A549 (cell line): Measurements from ENCODE around the gene AP5B1. TPM values are rescaled to one million over a fixed set of nuclear protein-coding genes. Genes with fewer than 3 reads are reported as not detected.

Source experiments
- ATAC-seq, 2 experiments: fragments of 200-7000 bp in 1 of 2; fragments of >200 bp in 1 of 2; cut with Nextera tagmentation in 1 of 2; cut with Tn5 transposase in 1 of 2; 3 replicates each; pipeline versions ENCODE4 v1.8.0 to v1.9.1; 2018 to 2020; ENCODE audit warnings: mild to moderate bottlenecking in 1 of 2, moderate library complexity in 1 of 2
- CTCF ChIA-PET: fragments of 300-600 bp; sonication (Branson Sonifier 250); formaldehyde crosslinking; extraction: SDS; loops from one replicate; lab custom pipeline; 2021; ENCODE audit warnings: antibody characterized with exemption, inconsistent platforms; lab: Yijun Ruan, JAX
- POLR2A ChIA-PET: fragments of 350-600 bp; formaldehyde crosslinking; extraction: SDS; loops from one replicate; lab custom pipeline; 2021; ENCODE audit warnings: antibody characterized with exemption, inconsistent platforms; lab: Yijun Ruan, JAX
- DNase-seq, 2 experiments: peaks; one replicate each; pipeline versions ENCODE4 v3.0.0 to v3.0.0-alpha.2; 2011 to 2016; ENCODE audit warnings: low read depth in 1 of 2, low spot score in 1 of 2
- FAIRE-seq: peaks from 2 replicates; lab custom pipeline; 2011; peaks lifted over from hg19 to GRCh38; lab: Jason Lieb, UNC
- H3K27ac ChIP-seq, 2 experiments: fragments of >200 bp; sonication (Bioruptor Twin); formaldehyde crosslinking; 3 replicates each; pipeline ENCODE4 v1.5.1; 2016 to 2017
- H3K4me1 ChIP-seq: fragments of >200 bp; sonication (Bioruptor Twin); formaldehyde crosslinking; 3 replicates; pipeline ENCODE4 v1.6.1; 2016
- H3K4me2 ChIP-seq: fragments of >200 bp; sonication (Bioruptor Twin); formaldehyde crosslinking; 3 replicates; pipeline ENCODE4 v1.6.1; 2016
- H3K4me3 ChIP-seq: fragments of >200 bp; sonication (Bioruptor Twin); formaldehyde crosslinking; 3 replicates; pipeline ENCODE4 v1.5.1; 2016
- H3K9me3 ChIP-seq: fragments of >200 bp; sonication (Bioruptor Twin); formaldehyde crosslinking; 3 replicates; pipeline ENCODE4 v1.6.1; 2016
- BHLHE40 ChIP-seq: IDR thresholded peaks from 2 replicates; pipeline ENCODE4 v1.6.1; 2012; ENCODE audit warnings: low read depth, low read length, inconsistent platforms
- CEBPB ChIP-seq, 2 experiments: fragments of >200 bp in 1 of 2; sonication (Bioruptor Twin) in 1 of 2; formaldehyde crosslinking in 1 of 2; IDR thresholded peaks; 2 replicates each; pipeline ENCODE4 v1.6.1; 2012 to 2016
- CHD2 ChIP-seq: fragments of 150-350 bp; IDR thresholded peaks from 2 replicates; pipeline ENCODE4 v1.6.1; 2014; ENCODE audit warnings: low read length; ENCODE audit not compliant: partially characterized antibody
- EHF ChIP-seq: fragments of 250-450 bp; sonication (Bioruptor Pico); IDR thresholded peaks from 2 replicates; pipeline ENCODE4 v1.5.0; 2020; ENCODE audit warnings: mild to moderate bottlenecking
- EP300 ChIP-seq, 2 experiments: fragments of >200 bp; sonication (Bioruptor Twin); formaldehyde crosslinking; IDR thresholded peaks; 2 replicates in 1 of 2; 3 replicates in 1 of 2; pipeline ENCODE4 v1.6.1; 2016 to 2017
- FOXS1 ChIP-seq: fragments of 250-450 bp; sonication (Bioruptor Pico); IDR thresholded peaks from 2 replicates; pipeline ENCODE4 v1.5.0; 2020; ENCODE audit warnings: mild to moderate bottlenecking, moderate library complexity
- HDAC2 ChIP-seq: fragments of 200-600 bp; sonication (generic); IDR thresholded peaks from 2 replicates; pipeline ENCODE4 v1.6.1; 2016
- HOXB13 ChIP-seq: fragments of 250-450 bp; sonication (Bioruptor Pico); IDR thresholded peaks from 2 replicates; pipeline ENCODE4 v1.5.0; 2020; ENCODE audit warnings: low read depth, mild to moderate bottlenecking, moderate library complexity
- HOXB5 ChIP-seq: fragments of 250-450 bp; sonication (Bioruptor Pico); IDR thresholded peaks from 2 replicates; pipeline ENCODE4 v1.5.0; 2020; ENCODE audit warnings: mild to moderate bottlenecking, moderate library complexity
- JUN ChIP-seq, 2 experiments: fragments of >200 bp; sonication (Bioruptor Twin); formaldehyde crosslinking; IDR thresholded peaks; 2 replicates in 1 of 2; 3 replicates in 1 of 2; pipeline ENCODE4 v1.6.1; 2016 to 2017
- KDM1A ChIP-seq: fragments of 200-600 bp; sonication (generic); IDR thresholded peaks from 2 replicates; pipeline ENCODE4 v1.6.1; 2016; ENCODE audit warnings: low read depth, mild to moderate bottlenecking
- KDM5A ChIP-seq: fragments of 200-600 bp; sonication (generic); IDR thresholded peaks from 2 replicates; pipeline ENCODE4 v1.6.1; 2016; ENCODE audit warnings: antibody characterized with exemption, mild to moderate bottlenecking
- MAFK ChIP-seq: fragments of 450-650 bp; IDR thresholded peaks from 2 replicates; pipeline ENCODE4 v1.6.1; 2014; ENCODE audit not compliant: partially characterized antibody
- MYC ChIP-seq: IDR thresholded peaks from 2 replicates; pipeline ENCODE4 v1.6.1; 2012; ENCODE audit warnings: mild to moderate bottlenecking, inconsistent platforms, low read length, improper control_type of control experiment, borderline replicate concordance
- NFE2L2 ChIP-seq: fragments of 150-350 bp; conservative IDR thresholded peaks from 2 replicates; pipeline ENCODE4 v1.6.1; 2014; ENCODE audit warnings: low read length
- NPAS2 ChIP-seq: fragments of 250-450 bp; sonication (Bioruptor Pico); IDR thresholded peaks from 2 replicates; pipeline ENCODE4 v1.8.0; 2022; ENCODE audit warnings: mild to moderate bottlenecking, moderate library complexity, borderline replicate concordance
- PHF8 ChIP-seq: fragments of 200-600 bp; sonication (generic); IDR thresholded peaks from 2 replicates; pipeline ENCODE4 v1.6.1; 2016; ENCODE audit warnings: low read depth, mild to moderate bottlenecking, antibody characterized with exemption, moderate library complexity, borderline replicate concordance
- RCOR1 ChIP-seq: fragments of 150-350 bp; IDR thresholded peaks from 2 replicates; pipeline ENCODE4 v1.6.1; 2014; ENCODE audit warnings: antibody characterized with exemption, low read length, low read depth
- RFX5 ChIP-seq: fragments of 450-650 bp; IDR thresholded peaks from 2 replicates; pipeline ENCODE4 v1.7.1; 2014; ENCODE audit warnings: antibody characterized with exemption, mild to moderate bottlenecking, moderate library complexity
- SREBF2 ChIP-seq: fragments of 450-650 bp; IDR thresholded peaks from 2 replicates; pipeline ENCODE4 v1.6.1; 2014; ENCODE audit warnings: mild to moderate bottlenecking, moderate library complexity
- TFCP2L1 ChIP-seq: fragments of 250-450 bp; sonication (Bioruptor Pico); IDR thresholded peaks from 2 replicates; pipeline ENCODE4 v1.5.0; 2021; ENCODE audit warnings: mild to moderate bottlenecking
- ZFP36 ChIP-seq: fragments of 450-650 bp; IDR thresholded peaks from 2 replicates; pipeline ENCODE4 v1.6.1; 2014; ENCODE audit warnings: borderline replicate concordance; ENCODE audit not compliant: partially characterized antibody
- ZNF302 ChIP-seq: fragments of 250-450 bp; sonication (Bioruptor Pico); IDR thresholded peaks from 2 replicates; pipeline ENCODE4 v1.9.0; 2021; ENCODE audit warnings: inconsistent platforms, mild to moderate bottlenecking, moderate library complexity
- ZSCAN20 ChIP-seq: fragments of 250-450 bp; sonication (Bioruptor Pico); IDR thresholded peaks from 2 replicates; pipeline ENCODE4 v1.8.0; 2022; ENCODE audit warnings: mild to moderate bottlenecking, moderate library complexity
- WGBS: methylation state at CpG from one replicate; pipeline ENCODE4 v1.1.6; 2017; ENCODE audit errors: missing lambda C conversion rate; 5-methylcytosine and 5-hydroxymethylcytosine counted together
- polyA plus RNA-seq, 4 experiments: library from polyadenylated mRNA; depleted of rRNA in 3 of 4; stranded (reverse); fragments of >200 nt; fragmentation: RNase III in 1 of 4; extraction: RNeasy Plus Mini Kit Qiagen cat#74134 plus additional on column Dnase treatment in 1 of 4; gene quantifications; 2 replicates in 3 of 4; 3 replicates in 1 of 4; pipeline ENCODE4 v1.2.3, GENCODE V29; 2011 to 2017
- TF ChIP-seq, protein P1 (sequence below): IDR thresholded peaks from 2 replicates; pipeline ENCODE4 v1.6.1; 2012
- TF ChIP-seq, protein P2 (sequence below): fragments of 200-600 bp; sonication (generic); IDR thresholded peaks from 2 replicates; pipeline ENCODE4 v1.6.1; 2016; ENCODE audit warnings: antibody characterized with exemption, mild to moderate bottlenecking, moderate library complexity
- TF ChIP-seq, protein P3 (sequence below): fragments of 250-450 bp; sonication (Bioruptor Pico); IDR thresholded peaks from 2 replicates; pipeline ENCODE4 v1.5.0; 2021; ENCODE audit warnings: mild to moderate bottlenecking, moderate library complexity, borderline replicate concordance
- TF ChIP-seq, protein P4 (sequence below): fragments of 250-450 bp; sonication (Bioruptor Pico); IDR thresholded peaks from 2 replicates; pipeline ENCODE4 v1.5.0; 2020; ENCODE audit warnings: low read depth, mild to moderate bottlenecking, moderate library complexity

Gene AP5B1
- polyA plus RNA-seq, 2 of the 4 experiments (the other 2 are of a cell fraction), result 5.2 to 10.2 TPM

DNA sequence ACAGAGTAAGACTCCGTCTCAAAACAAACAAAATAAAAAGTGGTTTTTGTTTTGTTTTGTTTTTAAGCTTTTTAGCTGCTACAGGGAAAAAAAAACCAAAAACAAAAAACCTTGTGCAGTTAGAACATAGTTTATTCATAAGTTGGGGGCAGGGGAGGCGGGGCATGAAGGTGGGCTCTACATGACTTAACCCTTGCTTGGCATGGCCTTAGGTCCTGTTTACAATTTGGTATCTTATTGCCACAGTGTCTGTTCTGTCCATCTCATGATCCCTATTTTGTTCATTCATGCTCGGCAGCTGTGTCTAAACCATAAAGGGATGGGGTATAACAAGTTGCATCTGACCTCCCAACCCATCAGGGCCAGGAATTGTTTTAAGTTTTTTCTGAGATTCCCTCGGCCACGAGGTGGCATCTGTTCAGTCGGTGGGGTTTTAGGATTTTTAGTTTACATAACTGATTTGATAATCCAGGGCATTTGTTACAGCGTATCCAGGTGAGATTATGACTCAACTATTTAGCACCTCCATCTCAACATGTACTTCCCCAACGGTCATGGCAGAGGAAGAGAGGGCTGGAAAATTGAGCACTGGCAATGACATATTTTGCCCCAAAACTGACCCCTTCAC lies 6.9 kb downstream of the AP5B1 start:
- no peak for ATAC-seq
- CTCF ChIA-PET, result interaction anchor here (1.2 to 2.5 kb wide), 4 partner anchors 12 to 249 kb away, joined by 3 to 6 read pairs (median 4); no protein-coding TSS in a partner anchor
- TF ChIP-seq, protein P1, sequence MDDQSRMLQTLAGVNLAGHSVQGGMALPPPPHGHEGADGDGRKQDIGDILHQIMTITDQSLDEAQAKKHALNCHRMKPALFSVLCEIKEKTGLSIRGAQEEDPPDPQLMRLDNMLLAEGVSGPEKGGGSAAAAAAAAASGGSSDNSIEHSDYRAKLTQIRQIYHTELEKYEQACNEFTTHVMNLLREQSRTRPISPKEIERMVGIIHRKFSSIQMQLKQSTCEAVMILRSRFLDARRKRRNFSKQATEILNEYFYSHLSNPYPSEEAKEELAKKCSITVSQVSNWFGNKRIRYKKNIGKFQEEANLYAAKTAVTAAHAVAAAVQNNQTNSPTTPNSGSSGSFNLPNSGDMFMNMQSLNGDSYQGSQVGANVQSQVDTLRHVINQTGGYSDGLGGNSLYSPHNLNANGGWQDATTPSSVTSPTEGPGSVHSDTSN, result no peak
- TF ChIP-seq ZNF302 (CRISPR knock-in tag), result no peak
- TF ChIP-seq RFX5, result no peak
- no peak for TF ChIP-seq PHF8
- TF ChIP-seq JUN (IDR thresholded peaks at IDR 0.05), result no peak
- TF ChIP-seq BHLHE40, result no peak
- no peak for TF ChIP-seq CEBPB (IDR thresholded peaks at IDR 0.05)
- TF ChIP-seq, protein P2, sequence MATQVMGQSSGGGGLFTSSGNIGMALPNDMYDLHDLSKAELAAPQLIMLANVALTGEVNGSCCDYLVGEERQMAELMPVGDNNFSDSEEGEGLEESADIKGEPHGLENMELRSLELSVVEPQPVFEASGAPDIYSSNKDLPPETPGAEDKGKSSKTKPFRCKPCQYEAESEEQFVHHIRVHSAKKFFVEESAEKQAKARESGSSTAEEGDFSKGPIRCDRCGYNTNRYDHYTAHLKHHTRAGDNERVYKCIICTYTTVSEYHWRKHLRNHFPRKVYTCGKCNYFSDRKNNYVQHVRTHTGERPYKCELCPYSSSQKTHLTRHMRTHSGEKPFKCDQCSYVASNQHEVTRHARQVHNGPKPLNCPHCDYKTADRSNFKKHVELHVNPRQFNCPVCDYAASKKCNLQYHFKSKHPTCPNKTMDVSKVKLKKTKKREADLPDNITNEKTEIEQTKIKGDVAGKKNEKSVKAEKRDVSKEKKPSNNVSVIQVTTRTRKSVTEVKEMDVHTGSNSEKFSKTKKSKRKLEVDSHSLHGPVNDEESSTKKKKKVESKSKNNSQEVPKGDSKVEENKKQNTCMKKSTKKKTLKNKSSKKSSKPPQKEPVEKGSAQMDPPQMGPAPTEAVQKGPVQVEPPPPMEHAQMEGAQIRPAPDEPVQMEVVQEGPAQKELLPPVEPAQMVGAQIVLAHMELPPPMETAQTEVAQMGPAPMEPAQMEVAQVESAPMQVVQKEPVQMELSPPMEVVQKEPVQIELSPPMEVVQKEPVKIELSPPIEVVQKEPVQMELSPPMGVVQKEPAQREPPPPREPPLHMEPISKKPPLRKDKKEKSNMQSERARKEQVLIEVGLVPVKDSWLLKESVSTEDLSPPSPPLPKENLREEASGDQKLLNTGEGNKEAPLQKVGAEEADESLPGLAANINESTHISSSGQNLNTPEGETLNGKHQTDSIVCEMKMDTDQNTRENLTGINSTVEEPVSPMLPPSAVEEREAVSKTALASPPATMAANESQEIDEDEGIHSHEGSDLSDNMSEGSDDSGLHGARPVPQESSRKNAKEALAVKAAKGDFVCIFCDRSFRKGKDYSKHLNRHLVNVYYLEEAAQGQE, result no peak
- no peak for TF ChIP-seq KDM1A
- TF ChIP-seq TFCP2L1, result no peak
- no peak for TF ChIP-seq NPAS2
- no peak for TF ChIP-seq SREBF2
- TF ChIP-seq MYC, result no peak
- no peak for TF ChIP-seq KDM5A
- TF ChIP-seq ZFP36, result no peak
- no peak for TF ChIP-seq HOXB13 (CRISPR knock-in tag)
- TF ChIP-seq HDAC2, result no peak
- no peak for TF ChIP-seq CHD2
- TF ChIP-seq, all 56 proteins: peak for 0

DNA sequence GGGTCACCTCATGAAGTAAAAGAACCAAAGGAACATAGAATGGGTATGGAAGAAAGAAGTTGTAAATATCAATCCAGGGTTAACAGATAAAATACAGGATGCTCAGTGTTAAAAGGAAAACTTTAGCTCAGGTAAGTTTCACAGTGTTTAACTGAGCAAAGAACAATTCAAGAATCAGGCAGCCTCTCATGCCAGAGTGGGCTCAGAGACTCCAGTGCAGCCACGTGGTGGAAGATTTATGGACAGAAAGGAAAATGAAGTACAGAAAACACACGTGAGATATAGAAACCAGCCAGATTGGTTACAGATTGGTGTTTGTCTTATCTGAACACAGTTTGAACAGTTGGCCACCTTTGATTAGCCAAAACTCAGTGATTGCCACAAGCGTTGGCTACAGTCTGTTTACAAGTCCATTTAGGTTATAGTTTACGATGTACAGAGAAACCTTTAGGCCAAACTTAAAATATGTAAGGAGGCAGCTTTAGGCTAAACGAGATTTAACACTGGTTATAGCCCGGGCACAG lies 9.1 kb downstream of the AP5B1 start:
- TF ChIP-seq HOXB5 (CRISPR knock-in tag) (no peak), PHF8 (no peak), ZFP36 (no peak), RCOR1 (no peak), FOXS1 (CRISPR knock-in tag) (no peak), EP300 (IDR thresholded peaks at IDR 0.05) (no peak), EHF (CRISPR knock-in tag) (no peak), NFE2L2 (no peak), MAFK (no peak), CEBPB (IDR thresholded peaks at IDR 0.05) (no peak), ZNF302 (CRISPR knock-in tag) (no peak), ZSCAN20 (CRISPR knock-in tag) (no peak)
- TF ChIP-seq, protein P3, sequence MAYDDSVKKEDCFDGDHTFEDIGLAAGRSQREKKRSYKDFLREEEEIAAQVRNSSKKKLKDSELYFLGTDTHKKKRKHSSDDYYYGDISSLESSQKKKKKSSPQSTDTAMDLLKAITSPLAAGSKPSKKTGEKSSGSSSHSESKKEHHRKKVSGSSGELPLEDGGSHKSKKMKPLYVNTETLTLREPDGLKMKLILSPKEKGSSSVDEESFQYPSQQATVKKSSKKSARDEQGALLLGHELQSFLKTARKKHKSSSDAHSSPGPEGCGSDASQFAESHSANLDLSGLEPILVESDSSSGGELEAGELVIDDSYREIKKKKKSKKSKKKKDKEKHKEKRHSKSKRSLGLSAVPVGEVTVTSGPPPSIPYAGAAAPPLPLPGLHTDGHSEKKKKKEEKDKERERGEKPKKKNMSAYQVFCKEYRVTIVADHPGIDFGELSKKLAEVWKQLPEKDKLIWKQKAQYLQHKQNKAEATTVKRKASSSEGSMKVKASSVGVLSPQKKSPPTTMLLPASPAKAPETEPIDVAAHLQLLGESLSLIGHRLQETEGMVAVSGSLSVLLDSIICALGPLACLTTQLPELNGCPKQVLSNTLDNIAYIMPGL, result no peak
- TF ChIP-seq, protein P4, sequence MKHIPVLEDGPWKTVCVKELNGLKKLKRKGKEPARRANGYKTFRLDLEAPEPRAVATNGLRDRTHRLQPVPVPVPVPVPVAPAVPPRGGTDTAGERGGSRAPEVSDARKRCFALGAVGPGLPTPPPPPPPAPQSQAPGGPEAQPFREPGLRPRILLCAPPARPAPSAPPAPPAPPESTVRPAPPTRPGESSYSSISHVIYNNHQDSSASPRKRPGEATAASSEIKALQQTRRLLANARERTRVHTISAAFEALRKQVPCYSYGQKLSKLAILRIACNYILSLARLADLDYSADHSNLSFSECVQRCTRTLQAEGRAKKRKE, result no peak
- CTCF ChIA-PET, result interaction anchor here (0.9 to 3.2 kb wide), 8 partner anchors 8 to 60 kb away, joined by 3 to 46 read pairs (median 6); partner anchors contain the start of genes AP5B1, KAT5 and RNASEH2C
- H3K4me3 ChIP-seq, result no peak overlapping the region
- H3K9me3 ChIP-seq, result 0 out of 3 replicates have a peak, but pooled peaks cover 3% of the 10 kb centered on the region
- no peak for DNase-seq
- no peak overlapping the region for H3K4me2 ChIP-seq
- no peaks in the 10 kb centered on the region for H3K4me1 ChIP-seq
- H3K27ac ChIP-seq, result no peak overlapping the region
- FAIRE-seq, result no peak
- POLR2A ChIA-PET, result no interaction called here
- WGBS, result 71% methylated on average over 6 of the region's 6 CpGs
- no peak for ATAC-seq

More for the DNA sequence above, 6.9 kb downstream of the AP5B1 start:
- Histone ChIP-seq H3K4me3 (no peak overlapping the region), H3K9me3 (0 out of 3 replicates have a peak, but pooled peaks cover under 1% of the 10 kb centered on the region), H3K27ac (no peak overlapping the region), H3K4me2 (no peak overlapping the region), H3K4me1 (peaks cover 3% of the 10 kb centered on the region; the same call in 2 of the 3 replicates)
- WGBS, result 83% methylated on average over 8 of the region's 8 CpGs
- DNase-seq (no peak), FAIRE-seq (no peak)
- POLR2A ChIA-PET, result no interaction called here
